ENCODE data around the gene WDR87. TPM values are rescaled to one million over a fixed set of nuclear protein-coding genes. Genes with fewer than 3 reads are reported as not detected.

The WDR87 gene
- total RNA-seq = not detected
- not detected for polyA plus RNA-seq

DNA sequence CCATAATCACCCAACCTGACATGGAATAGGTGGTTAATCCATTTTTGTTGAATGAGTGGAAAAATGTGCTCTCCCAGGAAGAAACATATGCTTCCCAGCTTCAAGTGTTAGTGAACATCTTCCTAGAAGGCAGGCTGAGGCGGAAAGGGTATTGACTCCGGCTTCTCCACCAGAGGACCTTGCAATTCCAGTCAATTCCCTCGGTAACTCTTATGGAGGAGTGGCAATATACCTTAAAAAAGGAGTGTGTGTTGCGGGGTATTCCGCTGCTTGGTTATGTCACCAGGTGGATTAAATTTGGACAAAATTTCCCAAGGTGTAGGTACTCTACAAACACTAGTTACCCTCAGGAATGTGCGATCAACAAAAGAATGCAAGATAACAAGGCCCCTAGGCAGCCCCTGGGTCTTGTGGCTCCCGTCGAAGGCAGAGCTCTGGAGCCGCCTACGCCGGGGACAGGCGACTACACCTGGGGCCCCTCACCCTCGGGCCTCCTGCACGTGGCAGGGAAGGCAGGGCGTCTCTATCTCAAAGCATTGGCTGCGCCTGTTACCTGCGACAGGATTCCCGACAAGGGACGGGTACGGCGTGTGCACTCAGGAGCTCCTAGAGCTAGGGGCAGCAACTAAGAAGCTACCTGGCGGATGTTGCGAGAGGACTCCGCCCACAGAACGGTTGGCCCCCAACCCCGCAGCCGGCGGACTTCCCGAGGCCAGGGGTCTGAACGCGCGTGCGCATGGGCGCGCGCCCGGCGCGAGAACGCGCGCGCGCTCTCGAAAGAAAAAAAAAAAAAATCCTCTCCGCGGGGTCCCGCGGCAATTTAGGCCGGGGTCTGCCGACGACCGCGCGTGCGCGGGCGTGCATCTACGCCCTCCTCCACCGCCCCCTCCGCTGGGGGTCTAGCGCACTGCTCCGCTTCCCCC is at the start of gene WDR87:
Gene WDR87, minus strand, starts transcription at position 649 of the 923 bp plus-strand sequence. CDS start 8,355 bp downstream, outside the sequence.
- H3K27me3 Mint-ChIP-seq = no peaks in the 10 kb centered on the region
- H3K4me1 ChIP-seq (ENCODE audit: control insufficient read depth, insufficient read depth, low read length, poor library complexity, severe bottlenecking) = peaks cover 12% of the 10 kb centered on the region
- no peaks in the 10 kb centered on the region for H3K9me3 Mint-ChIP-seq
- H3K36me3 ChIP-seq (ENCODE audit: control insufficient read depth, insufficient read depth, low read length) = no peaks in the 10 kb centered on the region
- peak within 1 kb of the TSS; percentile 92 to 99 (median 96) for H3K4me3 Mint-ChIP-seq
- peak in 1 of 2 donors; percentile 12 for ATAC-seq (ENCODE audit: low read depth in 2 of 2)
- no peaks in the 10 kb centered on the region for H3K27me3 ChIP-seq (ENCODE audit: control insufficient read depth, insufficient read depth, low read length)
- peak in 2 of 3 donors; percentile 43 to 60 for DNase-seq
- peak within 1 kb of the TSS; percentile 75 for H3K27ac ChIP-seq (ENCODE audit: insufficient read depth, low read length, poor library complexity, severe bottlenecking)
- H3K27ac Mint-ChIP-seq = peak within 1 kb of the TSS; percentile 69 to 91 (median 86)
- peak within 1 kb of the TSS; percentile 79 for H3K4me3 ChIP-seq (ENCODE audit: low read depth, low read length)
- no peaks in the 10 kb centered on the region for H3K9me3 ChIP-seq (ENCODE audit: control insufficient read depth in 2 of 2, low read length in 2 of 2)
- peaks cover 5 to 39% (median 24%) of the 10 kb centered on the region in 4 donors for H3K4me1 Mint-ChIP-seq
- no peaks in the 10 kb centered on the region for H3K36me3 Mint-ChIP-seq

DNA sequence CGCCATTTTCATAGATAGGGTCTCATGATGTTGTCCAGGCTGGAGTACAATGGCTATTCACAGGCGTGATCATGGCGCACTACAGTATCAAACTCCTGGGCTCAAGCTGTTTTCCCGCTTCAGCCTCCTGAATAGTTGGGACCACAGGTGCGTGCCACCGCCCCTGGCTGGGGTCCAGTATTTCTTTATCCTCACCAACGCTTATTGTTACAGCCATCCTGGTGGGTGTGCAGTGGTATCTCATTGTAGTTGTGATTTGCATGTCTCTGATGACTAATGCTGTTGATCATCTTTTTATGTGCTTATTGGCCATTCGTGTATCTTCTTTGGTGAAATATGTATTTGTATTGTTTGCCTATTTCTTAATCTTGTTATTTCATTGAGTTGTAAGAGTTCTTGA is 49.6 kb upstream of the WDR87 start:
- H3K4me3 Mint-ChIP-seq = no peak overlapping the region
- no peaks in the 10 kb centered on the region for H3K27me3 ChIP-seq (ENCODE audit: control insufficient read depth, insufficient read depth, low read length)
- H3K36me3 Mint-ChIP-seq = peaks cover 7% of the 10 kb centered on the region
- H3K27ac Mint-ChIP-seq = no peak overlapping the region
- H3K4me3 ChIP-seq (ENCODE audit: low read depth, low read length) = no peak overlapping the region
- no peak overlapping the region for H3K27ac ChIP-seq (ENCODE audit: insufficient read depth, low read length, poor library complexity, severe bottlenecking)
- DNase-seq (no peak), ATAC-seq (ENCODE audit: low read depth in 2 of 2) (no peak)
- peaks cover 0 to 10% (median 2%) of the 10 kb centered on the region in 7 donors for H3K9me3 Mint-ChIP-seq
- no peaks in the 10 kb centered on the region for H3K4me1 ChIP-seq (ENCODE audit: control insufficient read depth, insufficient read depth, low read length, poor library complexity, severe bottlenecking)
- peaks cover 0 to 22% (median 7%) of the 10 kb centered on the region in 4 donors for H3K4me1 Mint-ChIP-seq
- no peaks in the 10 kb centered on the region for H3K36me3 ChIP-seq (ENCODE audit: control insufficient read depth, insufficient read depth, low read length)
- H3K27me3 Mint-ChIP-seq = no peaks in the 10 kb centered on the region
- no peaks in the 10 kb centered on the region for H3K9me3 ChIP-seq (ENCODE audit: control insufficient read depth in 2 of 2, low read length in 2 of 2)

- ATAC-seq (ENCODE audit: low read depth in 2 of 2) = no peak
- Mint-ChIP-seq H3K4me3 (no peak overlapping the region), H3K27ac (no peak overlapping the region), H3K36me3 (peaks cover 16% of the 10 kb centered on the region), H3K4me1 (peaks cover 0 to 21% (median 3%) of the 10 kb centered on the region in 4 donors), H3K27me3 (no peaks in the 10 kb centered on the region), H3K9me3 (peaks cover 0 to 10% (median 0%) of the 10 kb centered on the region in 7 donors)
- Histone ChIP-seq H3K4me1 (ENCODE audit: control insufficient read depth, insufficient read depth, low read length, poor library complexity, severe bottlenecking) (no peaks in the 10 kb centered on the region), H3K36me3 (ENCODE audit: control insufficient read depth, insufficient read depth, low read length) (no peaks in the 10 kb centered on the region), H3K4me3 (ENCODE audit: low read depth, low read length) (no peak overlapping the region), H3K27me3 (ENCODE audit: control insufficient read depth, insufficient read depth, low read length) (no peaks in the 10 kb centered on the region), H3K27ac (ENCODE audit: insufficient read depth, low read length, poor library complexity, severe bottlenecking) (no peak overlapping the region), H3K9me3 (ENCODE audit: control insufficient read depth in 2 of 2, low read length in 2 of 2) (no peaks in the 10 kb centered on the region)
- no peak for DNase-seq
Measured at GRCh38 chr19:37954421-37954874, 48.1 kb upstream of the WDR87 start.

DNA sequence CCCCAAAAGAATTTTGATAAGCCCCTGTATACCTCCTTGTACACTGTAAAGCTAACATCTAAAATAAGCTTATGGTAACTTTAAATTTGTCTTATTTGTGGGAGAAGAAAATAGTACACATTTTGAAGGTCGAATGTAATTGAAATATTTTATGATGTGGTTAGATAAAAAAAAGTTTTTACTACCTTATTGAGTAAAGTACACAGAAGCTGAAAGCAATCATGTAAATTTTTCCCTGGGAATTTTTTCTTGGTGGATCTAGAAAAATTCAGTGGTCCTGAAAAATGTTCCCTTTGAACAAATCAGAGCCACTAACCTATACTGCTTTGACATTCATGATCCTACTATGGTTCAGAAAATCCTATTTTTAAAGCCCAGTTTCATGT is 47.5 kb upstream of the WDR87 start:
- H3K9me3 Mint-ChIP-seq = peaks cover 0 to 10% (median 0%) of the 10 kb centered on the region in 7 donors
- ATAC-seq (ENCODE audit: low read depth in 2 of 2) = no peak

GRCh38 chr19:37953171-37953917 is 47.0 kb upstream of the WDR87 start:
- H3K9me3 ChIP-seq (ENCODE audit: control insufficient read depth in 2 of 2, low read length in 2 of 2) = no peaks in the 10 kb centered on the region
- peaks cover 0 to 19% (median 1%) of the 10 kb centered on the region in 4 donors for H3K4me1 Mint-ChIP-seq
- no peak overlapping the region for H3K27ac Mint-ChIP-seq
- H3K27ac ChIP-seq (ENCODE audit: insufficient read depth, low read length, poor library complexity, severe bottlenecking) = no peak overlapping the region
- no peak for DNase-seq
- H3K36me3 ChIP-seq (ENCODE audit: control insufficient read depth, insufficient read depth, low read length) = no peaks in the 10 kb centered on the region
- H3K4me1 ChIP-seq (ENCODE audit: control insufficient read depth, insufficient read depth, low read length, poor library complexity, severe bottlenecking) = no peaks in the 10 kb centered on the region
- peaks cover 3% of the 10 kb centered on the region for H3K27me3 Mint-ChIP-seq
- no peak for ATAC-seq (ENCODE audit: low read depth in 2 of 2)
- H3K36me3 Mint-ChIP-seq = peaks cover 16% of the 10 kb centered on the region
- H3K9me3 Mint-ChIP-seq = peaks cover 0 to 6% (median 0%) of the 10 kb centered on the region in 7 donors
- no peak overlapping the region for H3K4me3 Mint-ChIP-seq
- H3K4me3 ChIP-seq (ENCODE audit: low read depth, low read length) = no peak overlapping the region
- H3K27me3 ChIP-seq (ENCODE audit: control insufficient read depth, insufficient read depth, low read length) = no peaks in the 10 kb centered on the region

More for the DNA sequence above, 47.5 kb upstream of the WDR87 start:
- peaks cover 0 to 16% (median 1%) of the 10 kb centered on the region in 4 donors for H3K4me1 Mint-ChIP-seq
- H3K36me3 ChIP-seq (ENCODE audit: control insufficient read depth, insufficient read depth, low read length) = no peaks in the 10 kb centered on the region
- no peaks in the 10 kb centered on the region for H3K27me3 Mint-ChIP-seq
- no peak overlapping the region for H3K4me3 Mint-ChIP-seq
- no peak overlapping the region for H3K27ac ChIP-seq (ENCODE audit: insufficient read depth, low read length, poor library complexity, severe bottlenecking)
- no peak for DNase-seq
- no peak overlapping the region for H3K27ac Mint-ChIP-seq
- no peaks in the 10 kb centered on the region for H3K27me3 ChIP-seq (ENCODE audit: control insufficient read depth, insufficient read depth, low read length)
- no peak overlapping the region for H3K4me3 ChIP-seq (ENCODE audit: low read depth, low read length)
- no peaks in the 10 kb centered on the region for H3K4me1 ChIP-seq (ENCODE audit: control insufficient read depth, insufficient read depth, low read length, poor library complexity, severe bottlenecking)
- H3K9me3 ChIP-seq (ENCODE audit: control insufficient read depth in 2 of 2, low read length in 2 of 2) = no peaks in the 10 kb centered on the region
- H3K36me3 Mint-ChIP-seq = peaks cover 16% of the 10 kb centered on the region

DNA sequence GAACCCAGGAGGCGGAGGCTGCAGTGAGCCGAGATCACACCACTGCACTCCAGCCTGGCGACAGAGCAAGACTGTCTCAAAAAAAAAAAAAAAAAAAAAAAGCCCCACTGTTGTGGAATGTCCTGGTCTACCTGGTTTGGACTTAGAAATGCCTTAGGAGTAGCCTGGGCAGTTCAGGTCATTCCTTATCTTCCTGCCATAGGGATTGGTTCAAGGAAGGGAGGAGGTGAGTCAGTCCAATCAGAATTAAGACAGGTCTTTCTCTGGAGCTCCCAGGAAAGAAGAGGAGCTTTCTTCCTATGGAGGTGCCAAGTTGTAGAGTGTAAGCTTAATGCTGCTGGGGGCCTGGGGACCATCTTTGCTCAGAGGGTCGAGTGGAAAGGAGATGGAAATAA is 45.4 kb upstream of the WDR87 start:
- H3K4me1 ChIP-seq (ENCODE audit: control insufficient read depth, insufficient read depth, low read length, poor library complexity, severe bottlenecking) = no peaks in the 10 kb centered on the region
- no peak overlapping the region for H3K4me3 Mint-ChIP-seq
- H3K27me3 ChIP-seq (ENCODE audit: control insufficient read depth, insufficient read depth, low read length) = no peaks in the 10 kb centered on the region
- H3K9me3 ChIP-seq (ENCODE audit: control insufficient read depth in 2 of 2, low read length in 2 of 2) = no peaks in the 10 kb centered on the region
- peak overlapping the region in 1 of 3 donors; percentile 84 for H3K27ac Mint-ChIP-seq
- H3K36me3 ChIP-seq (ENCODE audit: control insufficient read depth, insufficient read depth, low read length) = no peaks in the 10 kb centered on the region
- H3K36me3 Mint-ChIP-seq = peaks cover 16% of the 10 kb centered on the region
- H3K27me3 Mint-ChIP-seq = peaks cover 4% of the 10 kb centered on the region
- H3K9me3 Mint-ChIP-seq = peaks cover 0 to 6% (median 0%) of the 10 kb centered on the region in 7 donors
- H3K4me3 ChIP-seq (ENCODE audit: low read depth, low read length) = no peak overlapping the region
- H3K4me1 Mint-ChIP-seq = peaks cover 0 to 16% (median 1%) of the 10 kb centered on the region in 4 donors
- ATAC-seq (ENCODE audit: low read depth in 2 of 2) = no peak
- no peak overlapping the region for H3K27ac ChIP-seq (ENCODE audit: insufficient read depth, low read length, poor library complexity, severe bottlenecking)
- DNase-seq = no peak

DNA sequence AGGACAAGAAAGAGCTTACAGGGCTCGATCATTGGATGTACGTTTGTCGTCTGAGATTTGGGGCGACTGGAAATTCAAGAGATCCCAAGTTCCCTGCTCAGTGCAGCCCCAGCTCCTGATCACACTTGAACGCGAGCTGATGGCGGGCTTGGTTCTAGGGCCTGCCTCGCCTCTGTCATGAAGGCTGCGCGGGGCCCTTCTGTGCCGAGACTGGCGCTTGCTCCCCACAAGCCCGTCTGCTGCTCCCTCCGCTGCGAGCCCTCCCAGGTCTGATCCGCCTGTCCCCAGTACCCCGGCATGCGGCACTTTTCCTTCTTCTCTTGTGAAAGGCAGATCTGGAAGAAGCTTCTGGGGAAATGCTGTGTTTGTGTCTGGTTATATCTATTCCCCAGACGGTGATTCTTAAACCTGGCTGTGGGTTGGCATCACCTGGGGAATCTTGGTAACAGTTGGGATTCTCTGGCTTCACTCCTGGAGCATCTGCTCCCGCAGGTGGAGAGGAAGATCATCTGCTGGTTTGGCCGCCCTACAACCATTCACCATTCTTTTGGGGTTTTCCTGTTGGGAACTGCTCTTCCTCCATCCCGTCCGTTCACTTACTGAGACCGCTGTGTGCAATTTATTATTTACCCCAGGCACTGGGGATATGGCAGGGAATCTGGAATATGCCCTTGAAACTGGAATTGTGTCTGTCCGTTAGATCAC is 44.2 kb upstream of the WDR87 start:
- ATAC-seq (ENCODE audit: low read depth in 2 of 2) (no peak), DNase-seq (no peak)
- Histone ChIP-seq H3K9me3 (ENCODE audit: control insufficient read depth in 2 of 2, low read length in 2 of 2) (no peaks in the 10 kb centered on the region), H3K4me3 (ENCODE audit: low read depth, low read length) (no peak overlapping the region), H3K27me3 (ENCODE audit: control insufficient read depth, insufficient read depth, low read length) (no peaks in the 10 kb centered on the region), H3K36me3 (ENCODE audit: control insufficient read depth, insufficient read depth, low read length) (no peaks in the 10 kb centered on the region), H3K27ac (ENCODE audit: insufficient read depth, low read length, poor library complexity, severe bottlenecking) (no peak overlapping the region), H3K4me1 (ENCODE audit: control insufficient read depth, insufficient read depth, low read length, poor library complexity, severe bottlenecking) (no peaks in the 10 kb centered on the region)
- H3K36me3 Mint-ChIP-seq = peaks cover 16% of the 10 kb centered on the region
- peaks cover 0 to 13% (median under 1%) of the 10 kb centered on the region in 4 donors for H3K4me1 Mint-ChIP-seq
- no peak overlapping the region for H3K27ac Mint-ChIP-seq
- H3K9me3 Mint-ChIP-seq = peaks cover 0 to 4% (median 0%) of the 10 kb centered on the region in 7 donors
- H3K27me3 Mint-ChIP-seq = peaks cover 4% of the 10 kb centered on the region
- H3K4me3 Mint-ChIP-seq = no peak overlapping the region

All from CD4-positive, CD25-positive, alpha-beta regulatory T cell (primary cell).